Measurements from ENCODE around the gene IGFBPL1.

DNA sequence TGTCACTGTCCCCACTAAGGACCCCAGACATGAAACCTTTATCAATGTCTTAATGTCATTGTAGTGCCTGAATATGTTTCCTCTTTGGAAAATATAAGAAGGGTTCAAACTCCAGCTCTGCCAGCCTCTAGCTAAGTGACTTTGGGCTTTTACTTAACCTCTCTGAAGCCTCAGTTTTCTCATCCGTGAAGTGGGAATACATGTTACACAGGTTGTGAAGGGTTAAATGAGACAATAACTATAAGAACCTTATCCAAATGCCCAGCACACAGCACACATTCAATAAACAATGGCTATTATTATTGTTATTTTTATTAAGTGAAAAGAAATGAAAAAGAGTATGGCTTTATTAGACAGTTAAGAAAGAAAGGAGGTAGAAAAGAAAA is 15.7 kb upstream of the IGFBPL1 start:
- TF ChIP-seq EZH2 (IDR thresholded peaks at IDR 0.05) (no peak), POLR2AphosphoS5 (IDR thresholded peaks at IDR 0.05; ENCODE audit: borderline replicate concordance, low read depth, low read length) (no peak), FOXP2 (optimal IDR thresholded peaks at IDR 0.05; ENCODE audit: control extremely low read depth, extremely low read length, insufficient read depth) (no peak)
